GM19438 (cell line): ENCODE data around the gene USP9X.
"Not testable (repeated sequence)": the region's sequence is repeated elsewhere in the genome, so short reads cannot be mapped to it uniquely, and the experiment has no call there.

Experiments used
- ATAC-seq: cut with Tn5 transposase; IDR thresholded peaks from one replicate; pipeline ENCODE4 v1.9.1; 2021; ENCODE audit warnings: low read depth; ENCODE audit not compliant: unreplicated experiment

Gene USP9X

DNA sequence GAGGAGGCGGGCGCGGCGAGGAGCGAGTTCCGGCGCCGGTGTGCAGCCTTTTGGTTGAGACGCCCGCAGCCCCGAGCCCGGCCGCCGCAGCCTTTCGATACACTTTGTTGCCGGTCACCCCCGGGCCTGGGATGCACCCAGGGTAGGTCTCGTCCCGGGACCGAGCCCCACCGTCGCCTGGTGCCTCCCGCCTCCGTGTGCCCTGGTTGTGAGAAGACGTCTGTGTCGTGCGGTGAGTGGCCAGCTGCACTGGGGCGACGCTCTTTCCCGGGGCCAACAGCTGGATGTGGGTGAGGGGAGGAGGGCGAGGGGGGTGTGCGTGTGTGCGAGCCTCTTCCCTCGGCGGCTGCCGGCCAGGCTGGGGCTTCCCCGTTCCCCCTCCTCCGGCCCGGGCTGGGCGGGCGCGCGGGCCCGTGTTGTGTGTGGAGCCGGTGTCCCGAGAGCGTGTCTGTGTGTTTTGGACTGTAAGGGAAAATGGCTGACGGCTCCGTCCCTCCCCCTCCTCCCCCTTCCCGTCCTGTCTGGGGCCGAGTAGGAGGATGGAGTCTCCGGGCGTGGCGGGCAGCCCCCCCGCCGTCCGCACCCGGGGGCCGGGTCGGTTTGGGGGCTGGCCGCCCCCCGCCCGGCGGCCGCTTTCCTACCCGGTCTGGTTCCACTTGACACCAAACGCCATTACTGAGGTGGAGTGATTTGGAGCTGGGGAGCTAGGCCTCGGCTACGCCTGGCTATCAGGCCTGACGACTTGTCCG lies 807 bp downstream of the USP9X start:
- ATAC-seq: peak; percentile 17

GRCh38 chrX:41086627-41086932 lies 1.3 kb downstream of the USP9X start:
- ATAC-seq: no peak

DNA sequence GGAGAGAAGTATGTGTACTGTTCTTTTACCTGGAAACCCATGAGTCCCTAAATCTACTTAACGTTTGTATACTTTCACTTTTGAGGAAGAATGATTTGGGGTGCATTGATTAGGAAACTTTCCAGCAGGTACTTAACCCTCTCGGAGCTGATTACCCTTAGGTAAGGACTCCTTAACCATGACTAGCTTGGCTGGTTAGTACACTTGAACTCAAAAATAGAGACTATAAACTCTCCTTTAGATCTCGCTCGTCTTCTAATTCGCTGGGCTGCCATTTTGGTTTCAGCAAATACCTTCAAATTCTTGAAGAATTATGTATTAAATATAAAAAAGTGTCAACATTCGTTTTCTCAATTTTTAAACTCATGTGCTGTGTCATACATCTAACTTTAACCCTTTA lies 2.0 kb downstream of the USP9X start:
- ATAC-seq: no peak

DNA sequence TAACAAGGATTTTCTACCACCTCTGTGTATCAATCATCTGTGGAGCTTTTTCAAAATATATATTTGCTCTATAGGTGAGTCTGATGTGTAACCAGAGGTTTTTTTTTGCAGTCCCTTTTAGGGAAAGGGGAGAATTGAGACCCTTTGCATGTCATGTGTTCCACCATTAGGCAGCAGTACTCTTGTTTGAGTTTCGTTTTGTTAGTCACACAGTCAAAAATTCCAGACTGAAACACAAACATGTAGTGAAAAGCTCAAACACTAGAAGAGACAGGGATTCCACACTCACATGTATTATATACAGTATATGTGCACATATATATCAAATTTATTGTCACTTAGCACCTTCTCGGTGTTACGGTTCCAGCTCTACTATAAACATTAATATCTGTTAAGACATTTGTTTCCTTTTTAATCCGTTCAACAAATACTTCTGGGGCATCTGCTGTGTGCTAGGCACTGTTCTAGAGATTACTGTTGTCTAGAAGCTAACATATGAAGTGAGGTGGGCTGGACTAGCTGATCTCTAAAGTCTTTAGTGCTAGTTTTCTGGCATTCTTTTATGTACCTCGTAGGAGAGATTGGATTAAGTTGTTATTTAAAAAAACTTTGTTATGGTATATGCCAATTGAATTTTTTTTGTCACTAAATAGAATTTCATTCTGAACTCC lies 5.5 kb downstream of the USP9X start:
- ATAC-seq: no peak

GRCh38 chrX:41092776-41093175 lies 7.5 kb downstream of the USP9X start:
- no peak for ATAC-seq

- no peak for ATAC-seq
These were observed 9.9 kb downstream of the USP9X start for GRCh38 chrX:41095174-41095573.

DNA sequence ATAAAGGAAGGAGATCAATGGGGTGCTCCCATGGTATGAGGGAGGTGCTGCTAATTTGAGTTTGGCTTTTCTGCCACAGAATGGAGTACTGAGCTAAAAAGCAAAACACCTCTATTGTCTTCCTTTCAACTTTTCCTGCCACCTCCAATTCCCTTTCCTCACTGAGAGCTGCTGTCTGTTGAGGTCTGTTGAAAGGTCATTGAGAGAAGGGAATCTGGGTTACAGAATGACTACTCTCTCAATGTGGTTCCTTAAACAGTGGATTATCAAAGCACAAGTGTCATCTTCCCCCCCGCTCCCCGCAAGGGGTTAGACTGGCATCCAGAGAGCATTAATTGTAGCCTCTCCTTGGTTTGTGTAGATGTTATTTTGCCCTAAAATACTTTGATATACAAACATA lies 10.7 kb downstream of the USP9X start:
- ATAC-seq: no peak

DNA sequence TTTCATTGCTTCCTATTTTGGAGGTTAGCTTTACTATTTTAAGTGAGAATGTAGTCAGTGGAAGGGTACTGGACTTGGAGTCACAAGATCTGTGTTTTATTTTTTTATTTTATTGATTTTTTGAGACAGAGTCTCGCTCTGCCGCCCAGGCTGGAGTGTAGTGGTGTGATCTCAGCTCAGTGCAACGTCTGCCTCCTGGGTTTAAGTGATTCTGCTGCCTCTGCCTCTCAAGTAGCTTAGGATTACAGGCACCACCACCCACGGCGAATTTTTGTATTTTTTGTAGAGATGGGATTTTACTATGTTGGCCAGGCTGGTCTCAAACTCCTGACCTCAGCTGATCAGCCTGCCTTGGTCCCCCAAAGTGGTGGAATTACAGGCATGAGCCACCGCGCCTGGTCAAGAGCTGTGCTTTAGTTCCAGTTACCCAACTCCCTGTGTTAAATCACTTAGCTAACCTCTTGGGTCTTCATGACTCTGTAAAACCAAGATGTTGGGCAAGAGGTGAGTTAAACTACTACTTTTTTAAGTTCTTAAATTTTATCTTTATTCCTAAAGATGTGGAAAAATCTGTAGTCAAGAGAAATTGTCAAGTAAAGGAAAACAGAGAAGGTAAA lies 11.2 kb downstream of the USP9X start:
- no peak for ATAC-seq

- ATAC-seq: no peak
These were observed 12.1 kb downstream of the USP9X start for GRCh38 chrX:41097326-41097725.

- ATAC-seq: no peak
These were observed 15.0 kb downstream of the USP9X start for GRCh38 chrX:41100200-41100599.

GRCh38 chrX:41100819-41101218 lies 15.6 kb downstream of the USP9X start:
- ATAC-seq: no peak

GRCh38 chrX:41105005-41105404 lies 19.8 kb downstream of the USP9X start:
- ATAC-seq: no peak

GRCh38 chrX:41106257-41106656 lies 21.0 kb downstream of the USP9X start:
- not testable (repeated sequence) for ATAC-seq

DNA sequence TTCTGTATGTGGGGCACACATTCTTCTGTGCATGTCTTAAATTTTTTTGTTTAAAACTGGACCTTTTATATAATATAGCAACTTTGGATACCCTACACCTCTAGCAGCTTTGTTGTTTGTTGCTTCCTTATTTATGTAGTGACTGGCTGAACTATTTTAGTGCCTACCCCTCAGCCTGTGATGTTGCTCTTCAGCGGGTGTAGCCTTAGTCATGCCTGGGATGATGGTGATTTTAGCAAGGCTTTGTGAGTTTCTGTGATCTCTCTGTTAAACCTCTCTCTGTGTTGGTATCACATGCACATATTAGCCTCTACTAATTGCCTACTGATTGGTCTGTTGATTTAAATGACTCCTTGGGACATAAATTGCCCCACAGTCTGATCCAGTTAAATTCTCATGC lies 22.8 kb downstream of the USP9X start:
- no peak for ATAC-seq

GRCh38 chrX:41108463-41109205 lies 23.4 kb downstream of the USP9X start:
- no peak for ATAC-seq

DNA sequence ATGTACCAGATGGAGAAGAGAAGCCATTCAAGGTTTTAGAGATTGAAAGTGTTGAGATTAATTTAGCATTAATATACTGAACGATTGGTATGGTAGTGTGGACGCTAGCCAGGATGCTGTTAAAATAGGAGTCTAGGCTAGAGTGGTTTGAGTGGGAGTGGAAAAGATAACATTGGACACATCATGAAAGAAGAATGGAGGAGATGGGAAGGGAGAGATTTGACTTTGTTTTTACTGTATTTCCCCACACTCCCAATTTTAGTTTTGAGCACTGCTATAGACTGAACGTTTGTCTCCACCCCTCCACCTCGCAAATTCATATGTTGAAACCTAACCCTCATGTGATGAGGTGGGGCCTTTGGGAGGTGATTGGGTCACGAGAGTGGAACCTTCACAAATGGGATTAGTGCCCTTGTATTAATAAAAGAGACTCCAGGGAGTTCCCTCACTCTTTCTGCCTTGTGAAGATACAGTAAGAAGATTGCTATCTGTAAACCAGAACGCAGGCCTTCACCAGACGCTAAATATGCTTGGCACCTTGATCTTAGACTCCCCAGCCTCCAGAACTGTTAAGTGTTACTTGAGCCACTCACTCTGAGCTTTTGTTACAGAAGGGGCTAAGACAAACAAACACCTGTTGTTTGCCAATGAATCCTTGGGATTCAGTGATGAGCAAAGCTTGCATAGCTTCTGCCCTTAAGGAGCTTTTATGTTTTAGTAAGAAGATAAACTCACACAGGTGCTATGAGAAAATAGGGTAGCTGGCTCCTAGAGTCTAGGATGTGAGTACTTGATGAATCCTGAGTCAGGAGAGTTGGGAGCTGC lies 25.8 kb downstream of the USP9X start:
- no peak for ATAC-seq

DNA sequence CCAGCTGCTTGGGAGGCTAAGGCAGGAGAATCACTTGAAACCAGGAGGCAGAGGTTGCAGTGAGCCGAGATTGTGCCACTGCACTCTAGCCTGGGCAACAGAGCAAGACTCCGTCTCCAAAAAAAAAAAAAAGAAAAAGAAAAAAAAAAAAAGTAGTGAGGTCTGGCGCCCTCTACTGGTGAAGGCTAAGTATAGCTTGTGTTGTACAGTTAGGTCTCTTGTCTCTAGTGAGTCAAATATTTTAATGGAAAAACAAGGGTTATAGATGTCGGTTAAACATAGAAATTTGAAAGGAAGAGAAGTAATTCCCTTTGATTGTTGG lies 29.8 kb downstream of the USP9X start:
- not testable (repeated sequence) for ATAC-seq

DNA sequence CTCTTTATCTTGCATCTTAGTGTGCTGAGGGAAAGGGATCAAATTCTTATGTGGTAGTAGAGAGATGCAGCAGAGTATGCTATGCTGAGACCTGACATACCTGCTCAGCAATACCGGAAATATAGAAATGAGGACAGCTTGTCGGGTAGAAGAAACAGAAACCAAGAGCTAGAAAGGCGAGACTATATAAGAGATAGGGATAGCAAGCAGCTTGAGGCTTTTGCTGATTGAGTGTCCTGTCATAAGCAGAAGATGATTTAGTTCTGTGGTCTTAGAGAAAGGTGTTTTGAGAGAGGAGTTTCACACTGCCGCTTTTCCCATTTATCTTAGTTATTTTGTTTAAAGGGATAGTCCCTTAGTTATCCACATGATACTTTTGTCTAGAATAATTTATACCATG lies 31.7 kb downstream of the USP9X start:
- peak; percentile 68 for ATAC-seq

- ATAC-seq: no peak
These were observed 32.9 kb downstream of the USP9X start for GRCh38 chrX:41118156-41118555.

DNA sequence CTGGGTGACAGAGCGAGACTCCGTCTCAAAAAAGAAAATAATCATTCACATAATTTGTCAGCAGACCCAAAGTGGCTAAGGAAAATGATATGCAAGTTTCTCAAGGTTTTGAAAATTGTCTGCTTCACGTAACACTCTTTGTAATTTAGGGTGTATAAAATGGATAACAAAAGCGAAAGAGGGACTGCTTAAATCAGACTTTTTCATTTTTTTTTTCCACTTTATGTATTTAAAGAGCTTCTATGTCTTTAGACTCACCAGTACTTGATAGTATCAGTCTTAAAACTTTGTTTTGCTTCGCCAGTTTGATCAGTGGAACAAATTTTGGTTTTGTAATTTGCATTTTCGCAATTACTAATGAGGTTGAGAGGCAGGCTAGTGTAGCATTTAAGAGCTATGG lies 34.6 kb downstream of the USP9X start:
- no peak for ATAC-seq

- ATAC-seq: no peak
These were observed 36.5 kb downstream of the USP9X start for GRCh38 chrX:41121766-41122165.
